Endothelial cell of umbilical vein (primary cell): ENCODE results near the gene PTPRT. TPM values are rescaled to one million over a fixed set of nuclear protein-coding genes. Genes with fewer than 3 reads are reported as not detected.

Source experiments
- BruUV-seq: library from RNA; stranded (reverse); fragments of 400-500 nt; replicated peaks from 2 replicates; lab custom pipeline; 2021; lab: Mats Ljungman, UMichigan
- CTCF ChIA-PET: fragments of 300-600, 350-600 bp; sonication (Branson Sonifier 250); formaldehyde crosslinking; loops from one replicate; lab custom pipeline; 2021; ENCODE audit warnings: antibody characterized with exemption, inconsistent platforms; lab: Charles Lee
- POLR2A ChIA-PET: fragments of 300-600, 350-600 bp; sonication (Branson Sonifier 250); formaldehyde crosslinking; loops from one replicate; lab custom pipeline; 2021; ENCODE audit warnings: antibody characterized with exemption, inconsistent platforms; lab: Charles Lee
- DNase-seq: peaks from one replicate; pipeline ENCODE4 v3.0.0-alpha.2; 2011; ENCODE audit warnings: low read depth, low spot score
- FAIRE-seq: peaks from 2 replicates; lab custom pipeline; 2011; peaks lifted over from hg19 to GRCh38; lab: Jason Lieb, UNC
- H2AFZ ChIP-seq: 2 replicates; pipeline ENCODE4 v1.6.0; 2012; ENCODE audit warnings: low read depth, low read length, control low read depth, inconsistent platforms
- H3K27ac ChIP-seq: 2 replicates; pipeline ENCODE4 v1.5.1; 2011; ENCODE audit warnings: low read depth, mild to moderate bottlenecking, control low read depth, low read length, moderate library complexity; ENCODE audit not compliant: insufficient read depth
- H3K27me3 ChIP-seq, 2 experiments: 2 replicates each; pipeline versions ENCODE4 v1.6.0 to v1.6.1; 2011; ENCODE audit warnings: low read length in 2 of 2, mixed read lengths in 1 of 2; ENCODE audit not compliant: control insufficient read depth in 2 of 2, insufficient read depth in 2 of 2
- H3K36me3 ChIP-seq, 2 experiments: 2 replicates in 1 of 2; 3 replicates in 1 of 2; pipeline ENCODE4 v1.5.1; 2011; ENCODE audit warnings: low read length in 2 of 2, mild to moderate bottlenecking in 1 of 2, moderate library complexity in 1 of 2; ENCODE audit not compliant: control insufficient read depth in 2 of 2, insufficient read depth in 2 of 2; ENCODE audit errors: extremely low read depth in 1 of 2
- H3K4me1 ChIP-seq: 3 replicates; pipeline ENCODE4 v1.5.1; 2011; ENCODE audit warnings: mild to moderate bottlenecking, low read length; ENCODE audit not compliant: control insufficient read depth, insufficient read depth; ENCODE audit errors: extremely low read depth
- H3K4me2 ChIP-seq: 2 replicates; pipeline ENCODE4 v1.6.1; 2011; ENCODE audit warnings: low read length, control low read depth, mixed read lengths; ENCODE audit not compliant: insufficient read depth
- H3K4me3 ChIP-seq, 3 experiments: fragments of 200-600 bp in 1 of 3; sonication (generic), shearing (Covaris generic) in 1 of 3; replicated peaks in 1 of 3; 2 replicates each; pipeline ENCODE4 v1.5.1; 2011 to 2016; ENCODE audit warnings: control low read depth in 3 of 3, low read length in 3 of 3, mild to moderate bottlenecking in 2 of 3, inconsistent platforms in 1 of 3, low read depth in 1 of 3, moderate library complexity in 1 of 3; ENCODE audit not compliant: insufficient read depth in 1 of 3
- H3K79me2 ChIP-seq: 2 replicates; pipeline ENCODE4 v1.6.0; 2012; ENCODE audit warnings: low read length, inconsistent platforms; ENCODE audit not compliant: control insufficient read depth, insufficient read depth
- H3K9ac ChIP-seq: replicated peaks from 2 replicates; pipeline ENCODE3; 2011; ENCODE audit warnings: low read length, control low read depth; ENCODE audit not compliant: insufficient read depth; ENCODE audit errors: extremely low read depth
- H3K9me1 ChIP-seq: replicated peaks from 3 replicates; pipeline ENCODE4 v1.6.0; 2011; ENCODE audit warnings: mild to moderate bottlenecking, low read length; ENCODE audit not compliant: control insufficient read depth, insufficient read depth; ENCODE audit errors: extremely low read depth
- H3K9me3 ChIP-seq: replicated peaks from 2 replicates; pipeline ENCODE4 v1.5.1; 2012; ENCODE audit warnings: low read length, inconsistent platforms; ENCODE audit not compliant: control insufficient read depth, insufficient read depth
- H4K20me1 ChIP-seq: replicated peaks from 2 replicates; pipeline ENCODE3; 2011; ENCODE audit warnings: mild to moderate bottlenecking, low read length; ENCODE audit not compliant: control insufficient read depth, insufficient read depth; ENCODE audit errors: extremely low read depth
- CTCF ChIP-seq, 2 donors: IDR thresholded peaks; 1 replicate in 1 of 2; 2 replicates in 1 of 2; pipeline ENCODE4 v1.5.1; 2011; ENCODE audit warnings: low read length in 2 of 2, mild to moderate bottlenecking in 2 of 2, moderate library complexity in 2 of 2, control low read depth in 1 of 2, inconsistent platforms in 1 of 2, low read depth in 1 of 2; ENCODE audit not compliant: insufficient read depth in 1 of 2; ENCODE audit errors: extremely low read depth in 1 of 2
- EZH2 ChIP-seq: IDR thresholded peaks from 2 replicates; pipeline ENCODE4 v1.6.1; 2012; ENCODE audit warnings: borderline replicate concordance, low read depth, mild to moderate bottlenecking, moderate library complexity, low read length, inconsistent platforms; ENCODE audit not compliant: severe bottlenecking
- FOS ChIP-seq: IDR thresholded peaks from 2 replicates; pipeline ENCODE4 v1.6.1; 2011; ENCODE audit warnings: mild to moderate bottlenecking, low read length, moderate library complexity, borderline replicate concordance; ENCODE audit not compliant: insufficient read depth
- GATA2 ChIP-seq: IDR thresholded peaks from 2 replicates; pipeline ENCODE4 v1.7.0; 2011; ENCODE audit warnings: low read depth, mild to moderate bottlenecking, moderate library complexity, mixed read lengths, low read length; ENCODE audit not compliant: insufficient read length, insufficient read depth
- JUN ChIP-seq: IDR thresholded peaks from 2 replicates; pipeline ENCODE4 v1.6.1; 2011; ENCODE audit warnings: borderline replicate concordance, low read depth; ENCODE audit not compliant: insufficient read length, insufficient read depth
- MAX ChIP-seq: IDR thresholded peaks from 2 replicates; pipeline ENCODE4 v1.6.1; 2011; ENCODE audit not compliant: insufficient read depth, insufficient read length
- MYC ChIP-seq: IDR thresholded peaks from one replicate; pipeline ENCODE4 v1.6.1; 2011; ENCODE audit warnings: mild to moderate bottlenecking, low read depth, low read length
- POLR2A ChIP-seq: IDR thresholded peaks from 2 replicates; pipeline ENCODE4 v1.6.1; 2012; ENCODE audit warnings: low read depth, mild to moderate bottlenecking, control low read depth, low read length
- POLR2AphosphoS5 ChIP-seq: IDR thresholded peaks from 2 replicates; pipeline ENCODE4 v1.6.1; 2012; ENCODE audit warnings: low read depth, mild to moderate bottlenecking, control low read depth, low read length, moderate library complexity; ENCODE audit not compliant: insufficient read depth
- dilution Hi-C: fragments of 300-500 bp; cut with MboI; formaldehyde crosslinking; loops from one replicate; pipeline ENCODE4 v1.15.0; 2019; ENCODE audit warnings: low sequenced_read_pairs; ENCODE audit not compliant: extremely low pct_ligation_motif_present
- intact Hi-C: fragments of 100-400 bp; cut with micrococcal nuclease; formaldehyde crosslinking; loops from one replicate; pipeline ENCODE4 v1.10.0; 2022
- polyA plus RNA-seq, 4 experiments: library from polyadenylated mRNA; depleted of rRNA in 3 of 4; stranded (reverse) in 3 of 4; unstranded in 1 of 4; fragments of >200 nt; gene quantifications; 2 replicates each; pipeline versions ENCODE4 v1.2.1 to v1.2.3, GENCODE V29; 2011 to 2012; ENCODE audit warnings: missing spikeins in 1 of 4
- total RNA-seq: library from RNA; stranded (reverse); gene quantifications from 2 replicates; pipeline ENCODE4 v1.2.3, GENCODE V29; 2021

Gene PTPRT
- total and polyA plus RNA-seq, 2 donors (not counting 3 experiments of a cell fraction or from before 2014, with no cell fraction given): not detected

DNA sequence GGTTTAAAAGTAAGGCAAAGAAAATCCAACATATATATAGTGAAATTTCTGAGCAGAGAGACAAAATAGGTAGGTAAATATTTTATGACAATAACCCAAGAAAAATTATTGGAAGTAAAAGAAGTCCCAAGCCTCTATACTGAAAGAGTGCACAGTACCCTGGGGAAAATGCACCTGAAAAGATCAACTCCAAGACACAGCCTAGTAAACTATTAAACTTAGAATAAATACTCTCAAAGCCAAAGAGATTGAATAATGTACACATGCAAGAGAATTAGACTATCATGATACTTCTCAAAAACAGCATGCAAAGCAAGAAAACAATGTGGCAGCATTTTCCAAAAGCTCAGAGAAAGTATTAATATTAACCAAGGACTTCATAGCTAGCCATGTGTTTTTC, 894.7 kb downstream of the PTPRT start:
- intact Hi-C loops (no loop called here), dilution Hi-C loops (no loop called here)
- no peaks in the 10 kb centered on the region for H3K4me1 ChIP-seq
- BruUV-seq: no TSS peak
- DNase-seq (no peak), FAIRE-seq (no peak)
- no peaks in the 10 kb centered on the region for H3K9me1 ChIP-seq
- TF ChIP-seq MYC (no peak), MAX (no peak), CTCF (IDR thresholded peaks at IDR 0.05; ENCODE audit: extremely low read depth in 1 of 2, insufficient read depth in 1 of 2, low read depth in 1 of 2, low read length in 2 of 2) (no peak), POLR2AphosphoS5 (no peak), POLR2A (no peak), JUN (no peak), FOS (no peak), GATA2 (no peak), EZH2 (no peak)
- no peak overlapping the region for H2AFZ ChIP-seq
- H4K20me1 ChIP-seq: no peaks in the 10 kb centered on the region
- H3K9ac ChIP-seq: no peak overlapping the region
- no peak overlapping the region for H3K27ac ChIP-seq
- peaks cover 5% of the 10 kb centered on the region for H3K9me3 ChIP-seq
- CTCF ChIA-PET: no interaction called here
- H3K79me2 ChIP-seq: no peaks in the 10 kb centered on the region
- no peaks in the 10 kb centered on the region for H3K27me3 ChIP-seq
- no peak overlapping the region for H3K4me3 ChIP-seq
- H3K36me3 ChIP-seq: no peaks in the 10 kb centered on the region
- no peak overlapping the region for H3K4me2 ChIP-seq
- POLR2A ChIA-PET: no interaction called here
